Muscle of leg (tissue), 11 donors: Measurements from ENCODE around the gene RAB11FIP4. TPM values are rescaled to one million over a fixed set of nuclear protein-coding genes. Genes with fewer than 3 reads are reported as not detected.

ENCODE experiments used
- DNase-seq: peaks from one replicate; pipeline ENCODE4 v3.0.0; 2013
- H3K27ac ChIP-seq: one replicate; pipeline ENCODE4 v1.5.1; 2013; ENCODE audit warnings: mild to moderate bottlenecking, low read length, control low read depth
- H3K27me3 ChIP-seq: one replicate; pipeline ENCODE4 v1.6.1; 2013; ENCODE audit warnings: low read length; ENCODE audit not compliant: control insufficient read depth, insufficient read depth
- H3K36me3 ChIP-seq: one replicate; pipeline ENCODE4 v1.6.1; 2013; ENCODE audit warnings: low read length; ENCODE audit not compliant: control insufficient read depth, insufficient read depth
- H3K4me1 ChIP-seq: one replicate; pipeline ENCODE4 v1.6.1; 2013; ENCODE audit warnings: low read length; ENCODE audit not compliant: control insufficient read depth, insufficient read depth
- H3K4me3 ChIP-seq: one replicate; pipeline ENCODE4 v1.5.1; 2013; ENCODE audit warnings: low read length, control low read depth
- H3K9me3 ChIP-seq: replicated peaks from 2 replicates; pipeline ENCODE4 v1.6.1; 2013; ENCODE audit warnings: low read depth, low read length; ENCODE audit not compliant: control insufficient read depth
- WGBS: methylation state at CpG from one replicate; pipeline ENCODE4 v1.1.5; 2013; ENCODE audit warnings: missing lambda C conversion rate; ENCODE audit not compliant: insufficient coverage; 5-methylcytosine and 5-hydroxymethylcytosine counted together
- polyA plus RNA-seq, 8 donors: library from polyadenylated mRNA; unstranded; fragments of 120-200 nt; gene quantifications; one replicate each; pipeline versions ENCODE4 v1.2.1 to v1.2.3, GENCODE V29; 2013; ENCODE audit warnings: inconsistent platforms in 1 of 8, low replicate concordance in 1 of 8; ENCODE audit not compliant: insufficient read length in 8 of 8, insufficient read depth in 1 of 8
- total RNA-seq: library from RNA; stranded (reverse); fragments of 120-200 nt; gene quantifications from one replicate; pipeline ENCODE4 v1.2.4, GENCODE V29; 2013

The RAB11FIP4 gene
- total and polyA plus RNA-seq, 9 donors, result 0.28 to 1.6 (median 0.89) TPM

DNA sequence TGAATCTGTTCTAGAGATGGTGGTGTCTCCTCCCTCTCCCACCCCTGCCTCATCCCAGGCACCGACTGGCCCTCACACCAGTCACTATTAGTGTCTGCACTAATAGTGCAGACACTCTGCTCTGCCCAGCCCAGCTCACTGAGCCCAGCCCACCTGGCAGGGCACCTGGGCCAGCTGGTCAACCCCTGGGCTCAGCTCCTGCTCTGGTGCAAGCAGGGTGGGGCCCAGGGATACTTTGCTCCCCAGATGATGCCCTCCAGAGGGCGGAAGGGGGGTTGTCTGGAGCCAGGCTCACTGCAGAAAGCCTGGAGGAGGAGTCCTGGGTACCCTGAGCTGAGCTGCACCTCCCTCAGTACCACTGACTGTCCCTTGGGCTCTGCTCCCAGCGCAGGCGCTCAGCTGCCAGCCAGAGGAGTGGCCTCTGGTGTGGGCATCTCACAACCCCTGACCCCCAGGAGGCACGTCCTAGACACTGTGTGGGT lies 14.5 kb downstream of the RAB11FIP4 start:
- no peak for DNase-seq
- Histone ChIP-seq H3K27ac (no peak overlapping the region), H3K9me3 (no peaks in the 10 kb centered on the region), H3K4me3 (no peak overlapping the region), H3K27me3 (peaks cover 4% of the 10 kb centered on the region), H3K36me3 (no peaks in the 10 kb centered on the region), H3K4me1 (no peaks in the 10 kb centered on the region)
- WGBS, result 29% methylated on average over 4 of the region's 5 CpGs

DNA sequence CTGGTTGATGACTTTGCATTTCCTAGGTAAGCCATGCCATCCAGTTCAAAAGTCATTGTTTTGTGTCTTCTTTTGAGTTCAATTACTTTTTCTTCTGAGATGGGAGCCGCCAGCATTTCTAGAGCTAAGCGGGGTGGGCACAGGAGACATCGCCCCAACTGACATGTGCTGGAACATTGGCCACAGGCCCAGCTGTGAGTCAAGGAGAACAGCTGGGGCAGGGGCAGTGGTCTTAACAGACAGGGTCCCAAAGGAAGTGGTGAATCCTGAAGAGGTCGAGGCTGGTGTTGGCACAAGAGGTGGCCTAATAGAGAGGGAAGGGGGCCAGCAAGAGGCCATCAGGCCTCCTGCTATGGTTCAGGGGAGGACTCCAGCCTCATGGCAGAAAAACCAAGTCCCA lies 17.1 kb downstream of the RAB11FIP4 start:
- WGBS, result 71% methylated on average over 3 of the region's 4 CpGs
- Histone ChIP-seq H3K27ac (no peak overlapping the region), H3K36me3 (no peaks in the 10 kb centered on the region), H3K4me3 (no peak overlapping the region), H3K9me3 (no peaks in the 10 kb centered on the region), H3K4me1 (peaks cover 9% of the 10 kb centered on the region), H3K27me3 (peaks cover 4% of the 10 kb centered on the region)
- DNase-seq, result no peak

GRCh38 chr17:31411707-31412285 lies 20.3 kb downstream of the RAB11FIP4 start:
- no peak overlapping the region for H3K4me3 ChIP-seq
- no peak for DNase-seq

DNA sequence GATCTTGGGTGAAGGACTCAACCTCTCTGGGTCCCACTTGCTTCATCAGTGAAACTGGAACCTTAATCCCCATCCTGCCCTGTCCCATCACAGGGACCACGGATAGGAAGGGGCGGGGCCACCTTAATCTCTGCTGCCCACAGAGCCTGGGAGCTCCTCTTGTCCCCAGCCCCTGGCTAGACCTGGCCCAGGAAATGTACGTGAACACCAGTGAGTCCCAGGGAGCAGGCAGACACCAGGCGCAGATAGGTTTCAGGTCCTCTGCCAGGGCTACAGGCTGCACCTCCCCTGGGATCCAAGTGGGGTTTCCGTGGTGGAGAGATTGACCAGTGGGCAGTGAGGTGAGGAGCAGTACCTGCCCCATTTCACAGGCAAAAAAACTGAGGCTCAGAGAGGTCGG lies 21.0 kb downstream of the RAB11FIP4 start:
- Histone ChIP-seq H3K27ac (no peak overlapping the region), H3K4me3 (no peak overlapping the region), H3K36me3 (no peaks in the 10 kb centered on the region), H3K4me1 (peaks cover 30% of the 10 kb centered on the region), H3K9me3 (no peaks in the 10 kb centered on the region), H3K27me3 (no peaks in the 10 kb centered on the region)
- DNase-seq, result no peak
- 71% methylated on average over 5 of the region's 6 CpGs for WGBS

More at GRCh38 chr17:31411707-31412285, 20.3 kb downstream of the RAB11FIP4 start:
- H3K27ac ChIP-seq, result no peak overlapping the region
- H3K9me3 ChIP-seq, result no peaks in the 10 kb centered on the region
- H3K36me3 ChIP-seq, result no peaks in the 10 kb centered on the region
- WGBS, result 69% methylated on average over 11 of the region's 13 CpGs
- H3K4me1 ChIP-seq, result peaks cover 30% of the 10 kb centered on the region
- H3K27me3 ChIP-seq, result no peaks in the 10 kb centered on the region

GRCh38 chr17:31413081-31413799 lies 21.8 kb downstream of the RAB11FIP4 start:
- 29% methylated on average over 10 of the region's 15 CpGs for WGBS

DNA sequence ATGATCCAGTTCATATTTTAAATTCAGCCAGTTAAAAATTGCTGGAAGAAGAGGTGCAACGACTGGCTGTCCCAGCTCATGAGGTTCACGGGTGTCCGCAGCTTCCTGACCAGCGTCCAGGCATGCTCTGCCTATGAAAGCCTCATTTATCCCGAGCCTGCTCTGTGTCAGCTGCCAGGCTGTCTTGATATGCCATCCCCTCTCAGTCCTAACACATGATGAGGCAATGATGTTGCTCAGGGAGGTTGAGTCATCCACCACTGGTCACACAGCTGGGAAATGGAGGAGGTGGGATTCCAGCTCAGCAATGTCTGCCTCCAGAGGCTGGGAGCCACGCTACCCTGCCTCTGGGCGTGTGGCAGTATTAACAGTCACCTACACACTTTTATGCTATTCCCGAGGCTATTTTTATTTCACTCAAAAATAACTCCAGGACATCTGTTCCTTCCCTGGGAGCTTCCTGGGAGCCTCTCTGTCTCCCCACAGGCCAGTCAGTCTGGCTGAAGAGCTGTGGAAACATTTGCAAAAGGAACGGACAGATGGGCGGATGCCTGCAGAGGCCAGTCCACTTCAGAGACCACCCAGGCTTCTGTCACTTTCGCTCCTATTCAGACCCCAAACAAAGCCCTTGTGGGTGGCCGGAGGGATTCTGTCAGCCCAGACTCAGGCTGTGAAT lies 22.5 kb downstream of the RAB11FIP4 start:
- Histone ChIP-seq H3K27ac (no peak overlapping the region), H3K9me3 (no peaks in the 10 kb centered on the region), H3K4me1 (peaks cover 30% of the 10 kb centered on the region), H3K4me3 (no peak overlapping the region), H3K27me3 (no peaks in the 10 kb centered on the region), H3K36me3 (no peaks in the 10 kb centered on the region)
- DNase-seq, result no peak
- WGBS, result 35% methylated on average over 7 of the region's 12 CpGs

More at GRCh38 chr17:31413081-31413799, 21.8 kb downstream of the RAB11FIP4 start:
- no peak overlapping the region for H3K27ac ChIP-seq
- H3K27me3 ChIP-seq, result no peaks in the 10 kb centered on the region
- no peak overlapping the region for H3K4me3 ChIP-seq
- H3K36me3 ChIP-seq, result no peaks in the 10 kb centered on the region
- H3K9me3 ChIP-seq, result no peaks in the 10 kb centered on the region
- H3K4me1 ChIP-seq, result peaks cover 30% of the 10 kb centered on the region
- DNase-seq, result no peak

DNA sequence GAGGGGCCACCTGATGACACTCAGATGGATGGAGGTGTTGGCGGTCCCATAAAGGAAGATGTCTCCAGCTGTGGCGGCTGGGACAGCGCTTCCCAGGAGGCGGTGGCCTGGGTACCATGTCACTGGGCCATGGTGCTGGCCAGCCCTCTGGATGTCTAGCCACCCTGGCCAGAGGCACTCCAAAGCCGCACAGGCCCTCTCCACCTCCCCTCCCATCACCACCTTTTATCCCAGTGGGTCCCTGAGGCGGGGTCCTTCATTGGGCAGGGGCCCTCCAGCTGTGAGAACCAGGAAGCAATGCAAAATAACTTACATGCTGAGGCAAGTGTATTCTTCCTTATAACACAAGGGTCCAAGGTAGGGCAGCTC lies 23.1 kb downstream of the RAB11FIP4 start:
- DNase-seq, result no peak
- H3K36me3 ChIP-seq, result no peaks in the 10 kb centered on the region
- no peak overlapping the region for H3K4me3 ChIP-seq
- WGBS, result 72% methylated on average over 6 of the region's 6 CpGs
- H3K27me3 ChIP-seq, result no peaks in the 10 kb centered on the region
- no peaks in the 10 kb centered on the region for H3K9me3 ChIP-seq
- H3K4me1 ChIP-seq, result peaks cover 30% of the 10 kb centered on the region
- no peak overlapping the region for H3K27ac ChIP-seq

DNA sequence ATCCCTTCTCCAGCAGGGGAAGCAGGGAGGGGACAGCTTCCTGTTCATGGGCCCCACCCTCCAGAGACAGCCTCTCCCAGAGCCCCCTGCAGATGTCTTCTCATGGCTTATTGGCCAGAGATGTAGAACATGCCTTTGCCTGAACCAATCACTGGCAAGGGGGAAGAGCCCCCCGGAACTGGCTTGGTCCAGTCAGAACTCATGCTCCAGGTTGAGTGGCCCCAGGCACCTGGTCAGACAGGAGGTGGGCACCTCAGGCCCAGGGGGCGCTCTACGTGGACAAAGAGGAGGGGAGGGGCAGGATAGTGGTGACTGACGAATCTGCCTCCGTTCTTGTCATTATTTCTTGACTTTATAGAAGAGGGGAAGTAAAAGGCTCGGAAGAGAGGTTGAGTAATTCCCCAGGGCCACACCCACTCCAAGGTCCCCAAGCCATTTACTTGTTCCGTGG lies 23.6 kb downstream of the RAB11FIP4 start:
- Histone ChIP-seq H3K36me3 (no peaks in the 10 kb centered on the region), H3K4me1 (peaks cover 30% of the 10 kb centered on the region), H3K27ac (no peak overlapping the region), H3K9me3 (no peaks in the 10 kb centered on the region), H3K27me3 (no peaks in the 10 kb centered on the region), H3K4me3 (no peak overlapping the region)
- DNase-seq, result no peak
- WGBS, result 42% methylated on average over 3 of the region's 7 CpGs

GRCh38 chr17:31415640-31416502 lies 24.4 kb downstream of the RAB11FIP4 start:
- Histone ChIP-seq H3K4me1 (peaks cover 30% of the 10 kb centered on the region), H3K27me3 (no peaks in the 10 kb centered on the region), H3K36me3 (no peaks in the 10 kb centered on the region), H3K9me3 (no peaks in the 10 kb centered on the region), H3K4me3 (no peak overlapping the region), H3K27ac (no peak overlapping the region)
- WGBS, result 79% methylated on average over 18 of the region's 22 CpGs
- DNase-seq, result no peak
